ENCODE data around the gene GLMP.

Gene GLMP

GRCh38 chr1:156298852-156299357, 3.4 kb upstream of the GLMP start, which contains the start of gene VHLL:
VHLL (minus strand) TSS chr1:156299307; CDS start chr1:156299189, 118 bp downstream.
- Mint-ChIP-seq H3K27ac (no peak within 1 kb of the TSS), H3K4me1 (peaks cover 14% of the 10 kb centered on the region)
- ATAC-seq: no peak

GRCh38 chr1:156293895-156294294, 1.6 kb downstream of the GLMP start:
- DNase-seq (ENCODE audit: low spot score in 2 of 2) (no peak), ATAC-seq (no peak)
- Mint-ChIP-seq H3K4me1 (peaks cover 19% of the 10 kb centered on the region), H3K9me3 (no peaks in the 10 kb centered on the region), H3K36me3 (peaks cover 5% of the 10 kb centered on the region), H3K27ac (no peak overlapping the region), H3K4me3 (peak overlapping the region; percentile 87)

More at GRCh38 chr1:156298852-156299357, 3.4 kb upstream of the GLMP start, which contains the start of gene VHLL:
- no peak within 1 kb of the TSS for H3K4me3 Mint-ChIP-seq
- no peaks in the 10 kb centered on the region for H3K9me3 Mint-ChIP-seq
- DNase-seq (ENCODE audit: low spot score in 2 of 2): no peak
- peaks cover 16% of the 10 kb centered on the region for H3K36me3 Mint-ChIP-seq

- H3K9me3 Mint-ChIP-seq: no peaks in the 10 kb centered on the region
- no peak for DNase-seq (ENCODE audit: low spot score in 2 of 2)
- H3K4me3 Mint-ChIP-seq: no peak overlapping the region
- ATAC-seq: no peak
- H3K4me1 Mint-ChIP-seq: peaks cover 19% of the 10 kb centered on the region
- H3K27ac Mint-ChIP-seq: peak overlapping the region; percentile 78
- H3K36me3 Mint-ChIP-seq: peaks cover 14% of the 10 kb centered on the region
Measured at GRCh38 chr1:156293098-156293434, 2.4 kb downstream of the GLMP start.

- H3K27ac Mint-ChIP-seq: peak overlapping the region; percentile 78
- DNase-seq (ENCODE audit: low spot score in 2 of 2) (no peak), ATAC-seq (peak; percentile 47)
- no peaks in the 10 kb centered on the region for H3K9me3 Mint-ChIP-seq
- no peak overlapping the region for H3K4me3 Mint-ChIP-seq
- H3K36me3 Mint-ChIP-seq: peaks cover 30% of the 10 kb centered on the region
- peaks cover 19% of the 10 kb centered on the region for H3K4me1 Mint-ChIP-seq
Measured at GRCh38 chr1:156291226-156292061, 4.0 kb downstream of the GLMP start.

- H3K4me1 Mint-ChIP-seq: peaks cover 15% of the 10 kb centered on the region
- H3K9me3 Mint-ChIP-seq: no peaks in the 10 kb centered on the region
- DNase-seq (ENCODE audit: low spot score in 2 of 2) (no peak), ATAC-seq (no peak)
- no peak overlapping the region for H3K27ac Mint-ChIP-seq
- no peak overlapping the region for H3K4me3 Mint-ChIP-seq
- H3K36me3 Mint-ChIP-seq: peaks cover 37% of the 10 kb centered on the region
Measured at GRCh38 chr1:156289857-156290256, 5.6 kb downstream of the GLMP start.

GRCh38 chr1:156286061-156286460, 9.4 kb downstream of the GLMP start:
- peaks cover 56% of the 10 kb centered on the region for H3K36me3 Mint-ChIP-seq
- no peak overlapping the region for H3K4me3 Mint-ChIP-seq
- H3K4me1 Mint-ChIP-seq: peaks cover 26% of the 10 kb centered on the region
- H3K27ac Mint-ChIP-seq: no peak overlapping the region
- no peak for ATAC-seq
- no peaks in the 10 kb centered on the region for H3K9me3 Mint-ChIP-seq
- no peak for DNase-seq (ENCODE audit: low spot score in 2 of 2)

- no peaks in the 10 kb centered on the region for H3K9me3 Mint-ChIP-seq
- peaks cover 62% of the 10 kb centered on the region for H3K36me3 Mint-ChIP-seq
- peaks cover 32% of the 10 kb centered on the region for H3K4me1 Mint-ChIP-seq
- no peak overlapping the region for H3K4me3 Mint-ChIP-seq
- no peak overlapping the region for H3K27ac Mint-ChIP-seq
- no peak for ATAC-seq
- no peak for DNase-seq (ENCODE audit: low spot score in 2 of 2)
Measured at GRCh38 chr1:156285437-156285836, 10.0 kb downstream of the GLMP start.

GRCh38 chr1:156284757-156285156, 10.7 kb downstream of the GLMP start:
- H3K36me3 Mint-ChIP-seq: peaks cover 65% of the 10 kb centered on the region
- ATAC-seq (no peak), DNase-seq (ENCODE audit: low spot score in 2 of 2) (no peak)
- no peak overlapping the region for H3K4me3 Mint-ChIP-seq
- peaks cover 39% of the 10 kb centered on the region for H3K4me1 Mint-ChIP-seq
- H3K9me3 Mint-ChIP-seq: no peaks in the 10 kb centered on the region
- peak overlapping the region; percentile 13 for H3K27ac Mint-ChIP-seq

- peak within 1 kb of the TSS; percentile 93 for H3K4me3 Mint-ChIP-seq
- ATAC-seq (no peak), DNase-seq (ENCODE audit: low spot score in 2 of 2) (no peak)
- H3K9me3 Mint-ChIP-seq: no peaks in the 10 kb centered on the region
- peaks cover 65% of the 10 kb centered on the region for H3K36me3 Mint-ChIP-seq
- H3K27ac Mint-ChIP-seq: peak within 1 kb of the TSS; percentile 97
- H3K4me1 Mint-ChIP-seq: peaks cover 39% of the 10 kb centered on the region
Measured at GRCh38 chr1:156284112-156284511, 11.4 kb downstream of the GLMP start, which contains the start of gene TMEM79. TMEM79 (plus strand) TSS chr1:156284325; CDS start chr1:156285227, 902 bp downstream.

- H3K4me1 Mint-ChIP-seq: peaks cover 42% of the 10 kb centered on the region
- H3K27ac Mint-ChIP-seq: peak overlapping the region; percentile 97
- H3K4me3 Mint-ChIP-seq: peak overlapping the region; percentile 93
- no peaks in the 10 kb centered on the region for H3K9me3 Mint-ChIP-seq
- DNase-seq (ENCODE audit: low spot score in 2 of 2) (no peak), ATAC-seq (no peak)
- H3K36me3 Mint-ChIP-seq: peaks cover 65% of the 10 kb centered on the region
Measured at GRCh38 chr1:156283521-156283920, 12.0 kb downstream of the GLMP start.

GRCh38 chr1:156282479-156283222, 12.8 kb downstream of the GLMP start, which contains the start of gene SMG5:
SMG5 (minus strand) TSS chr1:156282825; CDS start chr1:156282680, 145 bp downstream.
- peaks cover 51% of the 10 kb centered on the region for H3K4me1 Mint-ChIP-seq
- H3K9me3 Mint-ChIP-seq: no peaks in the 10 kb centered on the region
- DNase-seq (ENCODE audit: low spot score in 2 of 2) (peak; percentile 91 to 96), ATAC-seq (peak; percentile 90)
- peak within 1 kb of the TSS; percentile 97 for H3K27ac Mint-ChIP-seq
- H3K36me3 Mint-ChIP-seq: peaks cover 65% of the 10 kb centered on the region
- H3K4me3 Mint-ChIP-seq: peak within 1 kb of the TSS; percentile 93

- peak overlapping the region; percentile 93 for H3K4me3 Mint-ChIP-seq
- DNase-seq (ENCODE audit: low spot score in 2 of 2): peak; percentile 6 to 69
- H3K27ac Mint-ChIP-seq: peak overlapping the region; percentile 97
- H3K36me3 Mint-ChIP-seq: peaks cover 65% of the 10 kb centered on the region
- H3K4me1 Mint-ChIP-seq: peaks cover 51% of the 10 kb centered on the region
- peak; percentile 2 for ATAC-seq
- no peaks in the 10 kb centered on the region for H3K9me3 Mint-ChIP-seq
Measured at GRCh38 chr1:156281693-156282478, 13.6 kb downstream of the GLMP start.

GRCh38 chr1:156281281-156281680, 14.2 kb downstream of the GLMP start:
- H3K9me3 Mint-ChIP-seq: no peaks in the 10 kb centered on the region
- peaks cover 65% of the 10 kb centered on the region for H3K36me3 Mint-ChIP-seq
- H3K4me3 Mint-ChIP-seq: peak overlapping the region; percentile 93
- peak overlapping the region; percentile 97 for H3K27ac Mint-ChIP-seq
- peaks cover 51% of the 10 kb centered on the region for H3K4me1 Mint-ChIP-seq
- ATAC-seq (peak; percentile 85), DNase-seq (ENCODE audit: low spot score in 2 of 2) (peak; percentile 36 to 72)

GRCh38 chr1:156279837-156280236, 15.6 kb downstream of the GLMP start:
- no peaks in the 10 kb centered on the region for H3K9me3 Mint-ChIP-seq
- peak overlapping the region; percentile 97 for H3K27ac Mint-ChIP-seq
- H3K4me3 Mint-ChIP-seq: peak overlapping the region; percentile 93
- ATAC-seq (no peak), DNase-seq (ENCODE audit: low spot score in 2 of 2) (no peak)
- peaks cover 73% of the 10 kb centered on the region for H3K36me3 Mint-ChIP-seq
- peaks cover 48% of the 10 kb centered on the region for H3K4me1 Mint-ChIP-seq

Measured in stimulated activated effector memory CD8-positive, alpha-beta T cell treated with anti-CD3 and anti-CD28 coated beads, Interleukin-12 subunit alpha, Interleukin-12 subunit beta, amount 100 ng/mL, for 72 hours (primary cell).